Activated T-helper 1 cell treated with Interleukin-2 at 50 U/mL for 16 hours (primary cell): ENCODE measurements around the gene ISM1.

ENCODE experiments used
- DNase-seq: peaks from one replicate; pipeline ENCODE4 v3.0.0-alpha.2; 2020; ENCODE audit warnings: low read depth

The ISM1 gene

DNA sequence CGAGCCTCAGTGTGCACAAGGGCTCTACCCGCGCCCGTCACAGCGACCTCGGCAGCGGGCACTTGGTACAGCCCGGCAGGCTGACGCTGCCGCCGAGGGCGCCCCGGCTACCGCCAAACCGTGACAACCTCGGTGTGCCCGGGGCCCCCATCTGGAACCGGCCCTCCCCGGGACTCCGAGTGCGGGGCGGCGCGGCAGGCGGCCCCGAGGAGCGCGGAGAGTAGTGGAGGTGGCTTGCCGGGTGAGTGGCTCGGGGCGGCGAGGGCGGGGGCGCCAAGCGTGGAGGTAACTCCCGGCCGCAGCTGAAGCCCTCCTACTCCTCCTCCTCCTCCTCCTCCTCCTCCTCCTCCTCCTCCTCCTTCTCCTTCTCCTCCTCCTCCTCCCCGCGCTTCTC, at the start of gene ISM1:
TSS of gene ISM1 (plus strand) at position 371 of the 394 bp plus-strand sequence. CDS start 503 bp downstream, outside the sequence.
- peak; percentile 29 for DNase-seq

DNA sequence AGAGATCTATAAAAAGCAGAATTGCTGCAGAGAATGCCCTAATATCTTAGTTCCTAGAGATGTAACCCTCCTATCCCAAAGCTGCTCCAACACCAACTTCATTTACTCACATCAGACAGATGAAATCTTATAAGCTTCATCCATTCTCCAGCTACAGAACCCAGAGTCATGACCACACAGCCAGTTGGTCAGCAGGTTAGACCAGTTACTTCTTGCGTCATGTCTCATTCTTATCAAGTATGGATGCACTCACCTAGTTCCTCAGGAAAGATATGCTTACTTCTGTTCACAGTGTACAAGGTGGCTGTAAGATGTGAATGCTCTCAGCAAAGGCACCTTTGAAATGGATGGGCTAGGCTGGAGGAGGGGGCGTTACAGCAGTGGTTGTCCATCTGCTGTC, 47.9 kb upstream of the ISM1 start:
- no peak for DNase-seq

DNA sequence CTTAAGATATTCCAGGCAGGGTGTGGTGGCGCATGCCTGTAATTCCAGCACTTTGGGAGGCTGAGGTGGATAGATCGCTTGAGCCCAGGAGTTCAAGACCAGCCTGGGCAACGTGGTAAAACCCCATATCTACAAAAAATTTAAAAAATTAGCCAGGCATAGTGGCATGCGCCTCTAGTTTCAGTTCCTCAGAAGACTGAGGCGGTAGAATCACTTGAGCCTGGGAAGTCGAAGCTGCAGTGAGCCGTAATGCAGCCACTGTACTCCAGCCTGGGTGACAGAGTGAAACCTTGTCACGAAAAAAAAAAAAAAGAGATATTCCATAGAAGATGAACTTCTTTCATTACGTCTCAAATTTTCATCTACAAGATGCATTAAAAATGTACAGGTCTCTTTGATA, 46.7 kb upstream of the ISM1 start:
- DNase-seq = no peak

DNA sequence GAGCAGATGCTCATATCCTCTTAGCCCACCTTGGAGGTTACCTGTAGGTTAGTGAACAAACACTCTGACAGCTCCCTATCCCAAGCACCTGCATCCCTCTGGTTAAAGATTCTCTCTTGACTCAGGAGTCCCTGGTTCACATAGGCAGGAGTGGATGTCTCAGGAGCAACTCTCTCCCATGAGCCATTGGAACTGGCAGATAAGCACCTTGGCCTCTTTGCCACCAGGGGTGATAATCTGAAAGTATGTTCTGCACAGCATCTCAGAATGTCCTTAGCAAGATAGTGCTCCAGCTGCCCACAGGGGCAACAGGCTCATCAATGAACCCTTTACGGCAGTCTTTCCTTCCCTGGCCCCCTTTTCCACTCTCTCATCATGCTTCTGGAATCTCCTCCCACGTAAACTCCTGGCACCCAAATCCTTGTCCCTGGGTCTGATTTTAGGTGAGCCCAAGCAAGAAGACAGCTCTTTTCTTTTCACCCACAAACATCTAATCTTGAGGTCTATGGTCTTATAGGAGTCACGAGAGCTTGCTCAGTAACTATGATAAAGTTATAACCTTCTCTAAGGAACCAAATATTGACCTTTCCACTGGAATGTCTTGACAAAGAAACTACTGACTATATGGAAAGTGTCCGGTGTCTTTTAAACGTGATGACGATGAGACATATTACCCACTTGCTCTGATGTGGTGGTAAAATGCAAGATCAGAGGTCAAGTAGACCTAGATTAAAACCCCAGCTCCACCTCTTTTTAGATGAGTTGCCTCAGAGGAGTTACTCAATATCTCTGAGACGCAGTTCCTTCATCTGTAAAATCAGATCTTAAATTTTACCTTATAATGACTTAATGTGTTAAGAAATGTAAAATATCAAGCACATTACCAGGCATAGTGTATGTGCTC, 39.8 kb upstream of the ISM1 start:
- no peak for DNase-seq

DNA sequence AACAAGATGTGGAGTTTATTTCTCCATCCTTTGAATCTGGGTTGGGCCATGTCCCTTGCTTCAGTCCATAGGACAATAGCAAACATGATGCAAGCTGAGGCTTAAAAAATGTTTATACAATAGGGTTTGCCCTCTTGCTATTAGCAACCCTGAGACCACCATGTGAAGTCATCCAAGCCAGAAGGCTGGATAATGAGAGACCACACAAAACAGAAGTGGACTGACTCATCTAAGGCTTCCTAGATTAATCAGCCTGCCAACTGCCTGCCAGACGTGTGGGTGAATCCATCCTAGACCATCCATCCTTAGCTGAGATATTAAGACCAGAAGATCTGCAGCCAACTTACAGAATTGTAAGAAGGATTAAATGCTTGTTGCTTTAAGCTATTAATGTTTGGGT, 38.1 kb upstream of the ISM1 start:
- DNase-seq = no peak

DNA sequence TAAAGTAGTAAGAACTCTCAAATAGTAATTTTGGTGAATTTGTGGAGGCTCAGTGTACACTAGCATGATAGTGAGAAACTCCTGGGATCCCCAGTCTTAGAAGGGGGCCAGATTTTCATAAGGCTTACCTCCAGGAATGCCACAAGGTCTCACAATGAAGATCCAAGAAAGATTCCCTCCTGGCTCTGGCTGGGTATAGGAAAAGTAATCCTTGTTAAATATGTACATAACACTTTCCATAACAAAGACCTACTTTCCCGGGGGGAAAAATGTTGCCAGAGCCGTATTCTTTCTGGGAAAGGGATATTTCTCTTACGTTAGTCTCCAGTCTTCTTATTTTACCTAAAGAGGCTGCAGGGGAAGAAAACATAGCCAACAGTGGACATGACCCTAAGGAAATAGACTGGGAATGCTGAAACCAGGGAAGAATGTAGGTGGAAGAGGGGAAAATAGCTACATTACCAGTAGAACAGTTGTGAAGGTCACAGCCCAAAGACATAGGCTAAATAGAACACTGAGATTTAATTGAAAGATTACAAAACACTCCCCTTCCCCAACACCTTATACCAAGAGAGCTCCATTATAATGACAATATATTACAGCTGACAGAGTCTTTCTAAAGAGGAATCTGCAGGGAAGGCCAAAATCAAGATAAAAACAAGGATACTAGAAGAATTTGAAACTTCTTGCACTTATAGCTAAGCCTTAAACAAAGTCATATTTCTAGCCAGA, 34.9 kb upstream of the ISM1 start:
- DNase-seq = no peak

DNA sequence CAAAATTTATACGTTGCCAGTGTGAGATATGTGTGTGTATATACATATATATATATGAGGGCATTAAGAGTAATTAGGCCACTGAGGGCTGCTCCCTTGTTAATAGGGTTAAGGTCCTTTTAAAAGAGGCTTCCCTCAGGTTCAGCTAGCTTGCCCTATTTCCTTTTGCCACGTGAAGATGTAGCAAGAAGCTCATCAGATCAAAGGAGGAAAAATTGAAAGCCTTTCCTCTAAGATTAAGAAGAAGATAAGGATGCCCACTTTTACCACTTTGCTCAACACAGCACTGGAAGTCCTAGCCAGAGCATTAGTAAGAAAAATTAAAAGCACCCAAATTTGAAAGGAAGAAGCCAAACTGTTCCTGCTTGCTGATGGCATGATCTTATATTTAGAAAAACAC, 33.2 kb upstream of the ISM1 start:
- no peak for DNase-seq

DNA sequence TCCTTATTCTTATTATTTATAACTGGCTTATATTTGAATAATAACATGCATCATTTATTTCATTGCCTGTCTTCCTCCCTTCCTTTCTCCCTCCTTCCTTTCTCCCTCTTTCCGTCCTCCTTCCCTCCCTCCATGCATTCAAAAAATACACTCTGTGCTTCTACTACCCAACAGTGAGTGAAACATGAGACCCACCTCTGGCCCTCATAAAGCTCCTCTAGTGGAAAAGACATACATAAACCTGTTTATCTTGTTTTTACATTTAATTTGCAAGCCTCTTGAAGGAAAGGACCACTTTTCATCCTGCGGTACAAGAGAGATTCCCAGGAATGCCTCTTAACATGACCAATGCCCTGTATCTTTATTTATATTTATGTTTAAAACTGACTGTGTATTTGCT, 21.8 kb upstream of the ISM1 start:
- DNase-seq = no peak

DNA sequence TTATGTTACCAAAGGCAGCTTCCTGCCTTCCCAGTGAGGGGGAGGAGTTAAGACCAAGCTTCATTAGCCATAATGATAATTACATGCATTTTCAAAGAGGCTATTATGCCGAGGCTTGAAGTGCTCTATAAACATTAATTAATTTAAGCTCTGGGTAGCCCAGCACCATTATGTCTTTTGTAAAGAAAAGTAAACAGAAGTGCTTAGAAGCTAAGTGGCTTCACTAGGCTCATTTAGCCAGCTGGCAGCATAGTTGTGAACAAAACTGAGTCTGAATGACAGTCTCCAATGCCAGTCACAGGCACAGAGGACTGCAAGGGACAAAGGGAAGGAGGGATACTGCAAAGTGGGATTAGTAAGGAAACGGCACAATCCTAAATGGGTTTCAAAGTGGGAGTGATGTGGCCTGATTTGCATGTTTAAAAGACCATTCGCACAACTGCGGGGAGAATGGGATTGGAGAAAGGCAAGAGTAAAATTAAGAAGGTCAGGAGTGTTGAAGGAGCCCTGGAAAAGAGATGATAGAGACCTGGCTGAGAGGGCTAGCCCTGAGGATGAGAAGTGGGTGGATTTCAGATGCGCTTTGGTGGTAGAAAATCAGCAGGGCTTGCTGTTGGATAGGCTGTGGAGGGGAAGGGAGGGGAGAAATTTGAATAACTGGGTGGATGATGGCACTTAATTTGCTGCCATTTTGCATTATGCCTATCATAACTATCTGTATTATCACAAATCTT, 20.1 kb upstream of the ISM1 start:
- DNase-seq = no peak

DNA sequence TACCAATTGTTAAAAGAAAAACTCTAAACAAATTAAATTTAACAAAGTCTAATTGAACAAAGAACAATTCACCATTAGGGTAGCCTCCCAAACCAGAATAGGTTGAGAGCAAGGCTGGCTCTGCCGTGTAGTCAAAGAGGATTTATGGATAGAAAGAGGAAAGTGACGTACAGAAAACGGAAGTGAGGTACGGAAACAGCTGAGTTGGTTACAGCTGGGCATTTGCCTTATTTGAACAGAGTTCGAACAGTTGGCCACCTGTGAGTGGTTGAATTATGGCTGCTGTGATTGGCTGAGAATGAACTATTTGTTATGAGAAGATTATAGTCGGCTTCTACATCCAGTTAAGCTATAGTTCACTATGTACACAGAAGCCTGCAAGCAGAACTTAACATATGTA, 18.5 kb upstream of the ISM1 start:
- DNase-seq = no peak

DNA sequence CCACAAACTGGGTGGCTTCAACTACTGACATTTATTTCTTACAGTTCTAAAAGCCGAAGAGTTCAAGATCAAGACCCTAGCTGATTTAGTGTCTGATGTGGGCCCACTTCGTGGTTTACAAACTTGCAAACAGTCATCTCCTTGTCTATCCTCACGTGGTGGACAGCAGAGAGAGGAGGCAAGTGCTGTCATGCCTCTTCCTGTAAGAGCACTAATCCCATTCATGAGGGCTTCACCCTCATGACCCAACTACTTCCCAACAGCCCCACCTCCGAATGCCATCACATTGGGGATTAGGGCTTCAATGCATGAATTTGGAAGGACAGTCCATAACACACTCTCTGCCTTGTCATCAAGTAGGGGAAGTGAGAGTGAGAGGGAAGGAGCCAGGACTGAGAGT, 15.6 kb upstream of the ISM1 start:
- no peak for DNase-seq

DNA sequence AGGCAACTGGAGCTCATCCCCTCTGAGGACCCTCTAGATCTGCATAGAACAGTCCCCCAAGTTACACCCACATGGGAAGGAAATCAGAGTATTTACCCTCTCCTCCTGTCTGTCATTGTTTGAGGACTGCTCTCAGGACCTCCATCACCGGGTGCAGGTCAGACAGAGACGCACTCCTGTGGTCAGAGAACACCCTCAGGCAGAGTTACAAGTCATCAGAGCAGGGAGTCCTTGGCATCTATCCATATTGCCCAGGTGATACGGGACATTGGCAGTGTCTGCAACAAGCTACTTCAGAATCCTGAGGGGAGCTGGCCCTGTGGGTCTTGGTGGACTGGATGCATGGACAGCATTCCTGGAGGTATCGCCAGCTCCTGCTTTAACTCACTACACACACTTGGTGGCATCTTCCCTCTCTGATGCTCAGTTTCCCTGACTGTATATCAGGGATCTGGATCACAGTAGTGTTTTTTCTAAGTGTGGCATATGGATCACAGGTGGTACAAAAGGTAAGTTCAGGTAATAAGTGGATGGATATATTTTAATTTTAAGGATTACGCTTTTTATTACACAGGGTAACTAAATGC, 15.1 kb upstream of the ISM1 start:
- no peak for DNase-seq

DNA sequence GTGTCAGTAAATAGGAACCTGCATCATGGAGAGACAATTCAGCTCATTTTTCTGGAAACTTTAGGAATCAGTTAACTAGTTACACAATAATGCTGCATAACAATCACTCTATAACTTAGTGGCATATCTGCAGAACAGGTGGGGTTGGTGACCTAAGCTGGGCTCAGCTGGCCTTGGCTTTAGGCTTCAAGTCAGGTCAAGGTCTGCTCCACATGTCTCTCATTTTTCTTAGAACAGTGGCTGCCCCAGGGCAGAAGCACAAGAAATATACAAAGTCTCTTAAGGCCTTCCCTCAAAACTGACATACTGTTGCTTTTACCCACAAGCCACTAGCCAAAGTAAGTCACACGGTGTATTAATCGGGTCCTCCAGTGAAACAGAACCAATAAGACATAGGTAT, 14.1 kb upstream of the ISM1 start:
- DNase-seq = no peak

DNA sequence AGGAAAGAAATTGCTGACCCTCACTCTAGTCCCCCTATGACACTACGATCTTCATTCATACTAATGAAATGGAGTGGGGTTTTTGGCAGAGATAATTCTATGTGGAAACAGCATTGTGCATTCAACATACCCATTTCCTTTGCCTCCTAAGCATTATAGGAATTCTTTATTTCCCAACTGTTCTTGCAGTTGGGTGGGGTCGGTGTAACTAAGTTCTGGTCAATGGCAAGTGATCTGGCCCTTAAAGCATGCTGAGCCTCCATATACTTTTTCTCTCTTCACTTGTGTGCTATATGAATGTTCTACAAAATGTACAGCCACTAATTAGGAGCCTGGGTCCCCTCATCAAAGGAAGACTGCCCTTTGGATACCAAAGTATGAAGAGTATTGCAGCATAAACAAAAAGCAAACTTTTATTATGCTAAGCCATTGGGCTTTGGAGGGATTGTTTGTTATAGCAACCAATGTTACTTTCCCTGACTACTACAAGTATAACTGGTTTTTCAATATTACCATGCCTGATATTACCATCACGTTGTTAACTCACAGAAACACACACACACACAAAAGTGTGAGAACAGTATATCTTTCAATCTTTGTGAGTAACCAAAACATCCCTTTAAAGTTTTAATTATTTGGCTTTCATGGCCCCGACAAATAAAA, 9.0 kb upstream of the ISM1 start:
- no peak for DNase-seq

DNA sequence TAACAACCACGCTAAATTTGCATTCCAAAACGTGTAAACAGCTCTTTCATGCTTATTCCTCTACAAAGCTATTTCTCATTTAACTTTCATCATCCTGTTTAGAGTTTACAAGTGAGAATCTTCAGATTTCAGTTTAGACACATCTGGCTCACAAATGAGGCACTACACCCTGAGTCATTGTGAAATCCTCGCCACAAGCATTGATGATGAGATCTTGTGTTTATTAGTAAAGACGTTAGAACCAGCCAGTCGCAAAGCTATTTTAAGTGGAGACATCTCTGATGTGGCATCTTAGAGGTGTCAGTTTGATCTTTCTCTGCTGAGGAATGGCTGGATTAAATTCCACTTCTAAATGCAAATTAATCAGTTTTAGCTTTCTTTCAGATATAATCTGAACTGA, 8.3 kb upstream of the ISM1 start:
- no peak for DNase-seq

DNA sequence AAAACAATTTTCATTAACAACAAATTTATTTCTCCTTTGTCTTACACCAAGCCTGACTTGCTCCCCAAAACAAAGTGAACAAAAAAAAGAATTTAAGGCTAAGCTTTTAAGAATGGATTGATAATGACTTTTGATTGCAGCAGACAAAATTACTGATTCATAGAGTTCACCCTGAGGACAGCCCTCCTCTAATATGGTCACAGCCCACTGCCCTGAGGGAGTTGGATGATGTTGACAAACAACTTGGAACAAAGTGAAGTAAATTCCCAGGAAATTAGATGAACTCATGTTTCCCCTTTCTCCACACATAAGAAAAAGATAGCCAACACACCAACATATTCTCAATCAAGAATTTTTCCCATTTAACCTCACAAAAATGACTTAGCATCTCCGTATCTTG, 7.7 kb upstream of the ISM1 start:
- no peak for DNase-seq

DNA sequence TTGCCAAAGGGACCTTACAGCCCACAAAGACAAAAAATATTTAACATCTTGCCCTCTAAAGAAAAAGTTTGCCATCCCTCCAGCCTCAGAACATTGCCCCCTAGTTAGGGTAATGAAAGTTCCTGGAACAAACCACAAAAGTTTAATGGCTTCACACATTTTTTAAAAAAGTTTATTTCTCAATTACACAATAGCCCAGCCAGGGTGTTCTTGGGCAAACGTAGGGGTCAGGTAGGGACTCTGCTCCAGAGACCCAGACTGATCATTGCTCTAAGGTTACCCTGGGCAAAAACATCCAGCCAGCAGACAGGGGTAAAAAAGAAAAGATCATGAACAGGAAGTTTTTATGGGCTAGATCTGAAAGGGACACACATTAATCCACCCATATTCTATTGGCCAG, 4.5 kb upstream of the ISM1 start:
- DNase-seq = no peak

DNA sequence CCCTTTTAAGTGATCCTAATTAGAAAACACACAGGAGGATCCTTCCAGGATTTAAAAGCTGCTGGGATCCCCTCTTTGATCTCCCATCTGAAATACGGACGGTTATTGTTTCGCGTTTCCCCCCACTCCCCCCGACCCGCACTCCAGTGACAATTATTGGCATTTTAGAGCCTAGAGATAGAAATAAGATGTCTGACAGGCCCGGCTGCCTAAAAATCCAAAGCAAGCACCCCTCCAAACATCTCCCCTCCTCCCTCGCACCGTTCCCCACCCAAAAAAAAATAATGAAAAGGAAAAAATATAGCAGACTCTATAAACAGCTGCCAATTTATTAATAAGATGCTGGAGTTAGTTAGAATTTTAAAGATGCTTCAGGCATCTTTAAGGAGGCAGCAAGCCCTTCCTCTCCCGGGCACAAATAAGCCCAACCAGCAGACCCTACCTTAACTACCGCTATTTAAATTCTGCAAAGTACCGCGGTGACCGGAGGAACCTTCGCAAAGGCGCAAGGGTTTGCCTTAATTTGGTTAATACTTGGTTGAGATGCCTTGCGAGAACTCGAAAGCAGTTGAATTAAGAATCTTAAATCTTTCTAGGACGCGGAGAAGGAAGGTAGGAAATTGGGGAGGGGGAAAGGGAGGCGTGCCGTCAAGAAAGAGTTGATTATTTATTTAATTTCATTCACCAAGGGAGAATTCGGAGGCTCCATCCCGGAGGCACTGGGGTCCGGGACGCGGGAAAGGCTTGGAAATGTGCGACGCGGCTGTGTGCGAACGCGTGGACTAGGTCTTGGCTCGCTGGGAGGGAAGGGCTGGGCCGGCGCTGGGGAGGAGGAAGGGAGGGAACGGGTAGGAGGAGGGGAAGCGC, 1.5 kb upstream of the ISM1 start:
- DNase-seq = no peak

DNA sequence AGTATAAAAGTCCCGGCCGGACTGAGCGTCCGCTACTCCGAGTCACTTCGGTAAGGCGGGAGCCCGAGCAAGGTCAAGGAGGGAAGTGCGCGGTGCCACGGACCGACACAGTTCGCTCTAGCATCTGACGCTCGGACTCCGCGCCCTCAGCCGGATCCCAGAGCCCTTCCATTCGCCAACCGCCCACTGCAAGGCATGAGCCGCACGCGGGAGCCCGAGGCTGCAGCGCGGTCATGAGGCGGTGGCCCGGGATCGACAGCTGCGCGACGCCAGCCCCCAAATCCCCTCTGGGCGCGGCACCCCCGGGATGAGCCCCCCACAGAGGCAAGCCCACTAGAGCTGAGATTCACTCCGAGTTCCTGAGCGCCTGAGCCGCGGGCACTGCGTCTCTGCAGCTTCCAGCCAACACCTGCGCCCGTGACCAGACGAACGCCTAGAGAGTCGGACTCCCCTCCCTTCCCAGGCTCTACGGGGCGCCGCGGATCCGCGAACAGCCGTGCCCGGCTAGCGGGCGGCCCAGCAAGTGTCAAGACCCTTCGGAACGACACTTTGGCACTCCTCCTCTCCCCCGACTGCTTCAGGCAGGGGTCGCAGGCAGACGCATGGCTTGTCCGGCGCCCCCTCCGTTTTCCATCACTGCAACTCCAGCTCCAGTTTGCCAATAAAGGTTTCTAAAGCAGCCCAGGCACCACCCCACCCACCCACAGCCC, 725 bp upstream of the ISM1 start:
- DNase-seq = peak; percentile 10

DNA sequence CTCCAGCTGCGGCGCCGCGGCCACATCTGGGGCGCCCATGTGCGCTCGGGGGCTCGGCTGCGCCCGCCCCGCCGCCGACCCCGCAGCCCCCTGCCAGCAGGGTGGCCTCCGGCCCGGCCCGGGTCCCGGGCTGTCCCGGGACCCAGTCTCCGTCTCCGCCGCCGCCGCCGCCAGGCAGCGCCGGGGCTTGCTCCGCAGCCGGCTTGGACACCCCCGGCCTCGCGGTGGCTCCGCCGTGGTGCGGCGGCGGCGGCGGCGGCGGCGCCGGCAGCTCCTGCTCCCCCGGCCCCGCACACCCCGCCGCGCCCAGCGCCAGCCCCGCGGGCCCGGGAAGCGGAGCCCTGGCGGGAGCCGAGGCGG, 219 bp downstream of the ISM1 start:
- DNase-seq = no peak
